ENCODE measurements around the gene OR11H1.
"Not testable (repeated sequence)": the region's sequence is repeated elsewhere in the genome, so short reads cannot be mapped to it uniquely, and the experiment has no call there.

Gene OR11H1, protein sequence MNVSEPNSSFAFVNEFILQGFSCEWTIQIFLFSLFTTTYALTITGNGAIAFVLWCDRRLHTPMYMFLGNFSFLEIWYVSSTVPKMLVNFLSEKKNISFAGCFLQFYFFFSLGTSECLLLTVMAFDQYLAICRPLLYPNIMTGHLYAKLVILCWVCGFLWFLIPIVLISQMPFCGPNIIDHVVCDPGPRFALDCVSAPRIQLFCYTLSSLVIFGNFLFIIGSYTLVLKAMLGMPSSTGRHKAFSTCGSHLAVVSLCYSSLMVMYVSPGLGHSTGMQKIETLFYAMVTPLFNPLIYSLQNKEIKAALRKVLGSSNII

DNA sequence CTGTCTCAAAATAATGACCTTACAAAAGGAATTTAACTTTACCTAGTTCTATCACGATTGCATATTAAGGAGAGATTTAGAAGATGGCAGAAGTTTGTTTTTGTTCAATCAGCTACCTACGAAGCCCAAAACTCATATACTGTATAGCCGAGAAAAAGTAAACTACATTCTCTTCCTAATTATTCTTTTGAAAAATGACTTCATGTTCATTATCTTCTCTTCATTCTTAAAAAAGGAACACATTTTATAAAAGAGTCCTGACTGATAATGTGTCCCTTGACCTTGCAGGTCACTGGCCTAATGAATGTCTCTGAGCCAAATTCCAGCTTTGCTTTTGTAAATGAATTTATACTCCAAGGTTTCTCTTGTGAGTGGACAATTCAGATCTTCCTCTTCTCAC lies at the start of gene OR11H1:
Gene OR11H1, plus strand, starts transcription at position 301 of the 400 bp plus-strand sequence. Its CDS starts 0 bp downstream, at position 301.
- not testable (repeated sequence) for H3K4me3 ChIP-seq (ENCODE audit: low read depth in 1 of 2, low read length in 1 of 2); H3K27ac ChIP-seq; H3K36me3 ChIP-seq; H3K4me1 ChIP-seq (ENCODE audit: control insufficient read depth in 1 of 2, insufficient read depth in 1 of 2, low read depth in 1 of 2, low read length in 1 of 2); H3K9me3 ChIP-seq; H3K27me3 ChIP-seq

DNA sequence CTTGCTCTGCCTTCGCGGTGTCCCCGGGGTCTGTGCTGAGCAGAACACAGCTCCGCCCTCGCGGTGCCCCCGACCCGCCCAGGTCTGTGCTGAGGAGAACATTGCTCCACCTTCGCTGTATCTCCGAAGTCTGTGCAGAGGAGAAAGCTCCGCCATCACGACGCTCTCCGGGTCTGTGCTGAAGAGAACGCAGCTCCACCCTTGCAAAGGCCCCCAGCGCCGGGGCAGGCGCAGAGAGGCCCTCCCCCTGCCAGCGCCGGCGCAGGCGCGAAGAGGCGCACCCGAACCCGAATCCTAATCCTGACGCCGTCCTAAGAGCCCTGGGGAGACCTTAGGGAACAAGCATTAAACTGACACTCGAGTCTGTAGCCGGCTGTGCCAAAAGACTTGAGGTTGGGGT lies 18.0 kb upstream of the OR11H1 start:
- H3K9me3 ChIP-seq; H3K36me3 ChIP-seq; H3K27me3 ChIP-seq; H3K27ac ChIP-seq; H3K4me3 ChIP-seq (ENCODE audit: low read depth in 1 of 2, low read length in 1 of 2); H3K4me1 ChIP-seq (ENCODE audit: control insufficient read depth in 1 of 2, insufficient read depth in 1 of 2, low read depth in 1 of 2, low read length in 1 of 2): not testable (repeated sequence)

DNA sequence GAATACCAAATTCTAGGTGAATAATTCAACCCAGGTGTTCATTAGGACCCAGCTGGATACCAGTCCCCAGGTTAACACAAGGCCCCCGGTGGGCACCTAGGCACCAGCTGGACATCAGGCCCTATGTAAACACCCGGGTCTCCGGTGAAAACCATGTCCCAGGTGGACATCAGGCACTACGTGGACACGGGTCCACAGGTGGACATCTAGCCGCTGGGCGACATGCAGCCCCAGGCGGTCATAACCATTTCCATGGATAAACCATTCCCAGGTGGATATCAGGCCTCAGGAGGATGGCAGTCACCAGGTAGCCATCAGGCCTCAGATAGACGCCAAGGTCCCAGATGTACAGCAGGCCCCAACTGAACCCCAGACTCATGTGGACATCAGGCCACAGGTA lies 12.1 kb upstream of the OR11H1 start:
- H3K27me3 ChIP-seq; H3K9me3 ChIP-seq; H3K36me3 ChIP-seq; H3K27ac ChIP-seq; H3K4me3 ChIP-seq (ENCODE audit: low read depth in 1 of 2, low read length in 1 of 2); H3K4me1 ChIP-seq (ENCODE audit: control insufficient read depth in 1 of 2, insufficient read depth in 1 of 2, low read depth in 1 of 2, low read length in 1 of 2): not testable (repeated sequence)

DNA sequence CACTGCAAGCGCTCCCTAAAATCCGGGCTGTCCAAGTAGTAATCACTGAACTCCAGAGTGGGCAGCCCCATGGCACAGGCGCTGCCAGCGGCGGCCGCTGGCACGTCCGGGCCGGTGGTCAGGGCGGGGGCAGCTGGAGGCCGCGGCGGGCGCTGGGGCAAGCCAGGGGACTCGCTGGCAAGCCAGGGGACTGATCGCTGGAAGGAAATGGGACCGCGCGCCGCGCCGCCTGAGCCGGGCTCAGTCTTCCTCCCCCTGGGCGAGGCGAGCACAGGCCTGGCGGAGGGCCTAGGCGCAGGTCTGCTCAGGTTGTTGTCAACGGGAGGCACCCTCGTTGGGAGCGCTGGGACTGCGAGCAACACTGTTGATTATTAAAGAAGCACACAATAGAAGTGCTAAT lies 25.8 kb downstream of the OR11H1 start:
- not testable (repeated sequence) for H3K27ac ChIP-seq; H3K27me3 ChIP-seq; H3K4me1 ChIP-seq (ENCODE audit: control insufficient read depth in 1 of 2, insufficient read depth in 1 of 2, low read depth in 1 of 2, low read length in 1 of 2); H3K9me3 ChIP-seq; H3K36me3 ChIP-seq; H3K4me3 ChIP-seq (ENCODE audit: low read depth in 1 of 2, low read length in 1 of 2)

DNA sequence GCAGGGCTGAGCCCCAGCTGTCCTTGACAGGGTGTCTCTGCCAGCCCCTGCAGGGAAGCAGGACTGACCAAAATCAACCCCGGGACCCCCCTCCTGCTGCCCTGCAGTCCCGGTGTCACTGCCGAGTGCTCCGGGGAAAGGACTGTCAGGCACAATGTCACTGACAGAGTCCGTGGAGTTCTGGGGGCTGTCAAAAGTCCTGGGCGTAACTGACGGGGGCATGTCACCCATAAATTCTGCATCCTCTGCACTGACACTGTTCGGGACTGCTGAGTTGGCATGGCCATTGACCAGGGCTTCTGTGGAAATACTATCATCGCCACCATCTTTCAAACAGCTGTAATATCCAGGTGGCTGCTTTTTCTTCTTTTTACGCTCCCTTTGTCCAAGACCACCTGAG lies 35.5 kb downstream of the OR11H1 start:
- not testable (repeated sequence) for H3K9me3 ChIP-seq; H3K27me3 ChIP-seq; H3K36me3 ChIP-seq; H3K27ac ChIP-seq; H3K4me3 ChIP-seq (ENCODE audit: low read depth in 1 of 2, low read length in 1 of 2); H3K4me1 ChIP-seq (ENCODE audit: control insufficient read depth in 1 of 2, insufficient read depth in 1 of 2, low read depth in 1 of 2, low read length in 1 of 2)

DNA sequence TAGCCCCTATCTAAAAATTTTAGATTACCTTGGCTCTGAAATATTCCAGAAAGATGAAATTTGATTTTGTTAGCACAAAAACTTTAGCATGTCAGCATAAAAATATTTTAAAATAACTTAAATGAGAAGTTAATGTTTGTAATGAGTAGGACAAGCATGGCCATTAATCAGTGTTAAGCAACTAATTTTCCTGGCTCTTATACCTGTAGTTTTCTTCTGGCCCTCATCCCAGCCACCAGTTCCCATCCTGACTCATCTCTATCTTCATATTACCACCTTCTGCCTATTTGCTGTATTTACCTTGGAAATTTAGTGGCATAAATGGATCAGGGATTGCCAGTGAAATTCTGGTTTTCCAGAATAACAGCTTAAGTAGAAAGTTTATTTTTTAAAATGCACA lies 37.1 kb downstream of the OR11H1 start:
- H3K4me3 ChIP-seq (ENCODE audit: low read depth in 1 of 2, low read length in 1 of 2); H3K27me3 ChIP-seq; H3K36me3 ChIP-seq; H3K27ac ChIP-seq; H3K9me3 ChIP-seq; H3K4me1 ChIP-seq (ENCODE audit: control insufficient read depth in 1 of 2, insufficient read depth in 1 of 2, low read depth in 1 of 2, low read length in 1 of 2): not testable (repeated sequence)
